GM18508 (cell line): ENCODE data around the gene SOCS3.

Experiments
- ATAC-seq: cut with Tn5 transposase; IDR thresholded peaks from one replicate; pipeline ENCODE4 v1.9.1; 2021; ENCODE audit warnings: moderate number of reproducible peaks; ENCODE audit not compliant: insufficient read depth, unreplicated experiment

SOCS3 gene

DNA sequence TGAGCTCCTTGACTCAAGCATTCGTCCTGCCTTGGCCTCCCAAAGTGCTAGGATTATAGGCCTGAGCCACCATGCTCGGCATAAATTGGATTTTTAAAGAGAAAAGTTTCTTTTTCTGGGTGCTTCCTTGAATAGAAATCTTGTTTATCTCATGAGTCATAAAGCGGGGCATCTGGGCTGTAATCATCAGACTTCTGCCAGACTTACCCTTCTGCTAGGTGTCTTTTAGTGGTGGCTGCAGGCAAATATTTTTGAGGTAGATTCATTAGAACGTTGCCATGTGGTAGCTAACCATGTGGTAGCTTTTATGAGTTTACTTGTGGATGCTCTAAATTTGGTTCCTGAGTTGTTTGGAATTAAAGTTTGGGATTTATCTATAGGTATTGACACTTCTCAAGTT lies 32.0 kb upstream of the SOCS3 start:
- ATAC-seq: no peak

DNA sequence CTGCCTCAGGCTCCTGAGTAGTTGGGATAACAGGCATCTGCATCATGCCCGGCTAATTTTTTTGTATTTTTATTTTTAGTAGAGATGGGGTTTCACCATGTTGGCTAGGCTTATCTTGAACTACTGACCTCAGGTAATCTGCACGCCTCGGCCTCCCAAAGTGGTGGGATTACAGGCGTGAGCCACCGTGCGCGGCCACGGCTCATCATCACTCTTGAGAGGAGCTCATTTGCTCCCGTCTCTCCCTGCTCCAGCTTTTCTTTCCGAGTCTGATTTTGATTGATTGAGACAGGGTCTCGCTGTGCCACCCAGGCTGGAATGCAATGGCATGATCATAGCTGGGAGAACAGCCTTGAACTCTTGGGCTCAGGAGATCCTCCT lies 31.2 kb upstream of the SOCS3 start:
- ATAC-seq: no peak

DNA sequence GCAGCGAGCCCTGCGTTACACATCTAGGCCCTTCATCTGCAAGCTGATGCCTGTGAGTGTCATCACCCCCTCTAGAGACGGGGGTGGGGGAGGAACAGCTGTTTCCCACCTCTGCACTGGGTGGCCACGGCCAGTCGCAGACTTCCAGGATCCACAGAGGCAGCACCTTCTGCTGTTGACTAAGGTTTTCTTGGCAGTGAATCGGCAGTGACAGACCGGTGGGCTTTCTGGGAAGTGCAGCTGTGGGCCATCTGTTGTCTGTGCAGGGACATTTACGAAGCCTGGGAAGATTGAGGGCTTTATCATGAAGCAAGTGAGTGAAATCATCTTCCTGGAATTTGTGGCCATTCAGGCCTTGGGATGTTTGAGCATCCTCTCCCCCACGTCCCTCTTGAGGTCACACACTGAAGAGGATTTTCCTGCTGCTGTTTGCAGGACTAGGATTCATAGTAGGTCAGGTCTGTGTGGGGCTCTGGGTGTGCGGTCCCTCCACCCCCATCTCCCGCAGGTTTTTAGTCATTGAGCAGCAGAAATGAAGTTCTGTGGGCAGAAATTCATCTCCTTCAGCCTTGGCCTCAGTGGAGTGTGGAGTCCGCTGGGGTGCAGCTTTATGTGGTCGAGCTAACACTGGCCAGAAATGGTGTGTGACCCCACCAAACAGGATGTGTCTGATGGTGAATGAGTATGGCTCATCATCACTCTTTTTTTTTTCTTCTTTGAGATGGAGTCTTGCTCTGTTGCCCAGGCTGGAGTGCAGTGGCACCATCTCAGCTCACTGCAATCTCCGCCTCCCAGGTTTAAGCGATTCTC lies 30.6 kb upstream of the SOCS3 start:
- no peak for ATAC-seq

DNA sequence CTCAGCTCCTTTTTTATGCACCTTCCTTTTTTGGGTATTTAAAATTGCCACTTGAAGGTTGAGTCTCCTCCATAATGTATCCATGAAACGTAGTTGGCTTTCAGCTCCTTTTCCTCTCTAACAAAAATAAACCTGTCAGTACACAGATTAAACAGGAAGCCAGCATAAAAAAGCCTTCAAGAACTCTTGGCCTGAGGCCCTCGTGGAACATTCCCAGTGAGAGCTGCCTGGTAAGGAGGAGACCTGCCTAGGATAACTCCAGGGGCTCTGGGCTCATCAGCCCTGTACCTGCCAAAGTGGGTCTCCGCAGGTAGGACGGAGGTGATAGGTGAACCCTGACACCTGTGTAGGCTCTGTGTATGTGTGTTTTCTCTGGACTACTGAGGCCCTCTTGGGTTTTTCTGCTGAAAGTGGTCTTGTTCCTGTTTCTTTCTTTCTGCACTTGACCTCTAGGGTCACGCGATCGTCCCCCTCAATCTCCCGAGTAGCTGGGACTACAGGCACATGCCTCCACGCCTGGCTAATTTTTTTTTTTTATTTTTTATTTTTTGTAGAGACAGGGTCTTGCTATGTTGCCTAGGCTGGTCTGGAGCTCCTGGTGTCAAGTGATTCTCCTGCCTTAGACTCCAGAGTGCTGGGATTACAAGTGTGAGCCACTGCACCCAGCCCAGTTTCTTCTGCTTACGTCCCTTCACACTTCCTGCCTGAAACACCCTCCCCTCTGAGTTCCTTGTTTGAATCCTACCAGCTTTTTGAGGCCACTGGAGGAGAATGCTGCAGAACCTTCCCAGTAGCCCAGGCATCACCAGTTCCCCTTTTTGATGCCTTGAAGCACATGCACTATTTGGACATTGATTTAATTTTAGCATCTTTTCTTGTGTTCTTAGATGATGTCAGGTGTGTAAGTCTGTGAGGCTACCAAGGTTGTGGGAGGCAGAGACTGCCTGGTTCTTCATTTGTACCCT lies 28.4 kb upstream of the SOCS3 start:
- no peak for ATAC-seq

DNA sequence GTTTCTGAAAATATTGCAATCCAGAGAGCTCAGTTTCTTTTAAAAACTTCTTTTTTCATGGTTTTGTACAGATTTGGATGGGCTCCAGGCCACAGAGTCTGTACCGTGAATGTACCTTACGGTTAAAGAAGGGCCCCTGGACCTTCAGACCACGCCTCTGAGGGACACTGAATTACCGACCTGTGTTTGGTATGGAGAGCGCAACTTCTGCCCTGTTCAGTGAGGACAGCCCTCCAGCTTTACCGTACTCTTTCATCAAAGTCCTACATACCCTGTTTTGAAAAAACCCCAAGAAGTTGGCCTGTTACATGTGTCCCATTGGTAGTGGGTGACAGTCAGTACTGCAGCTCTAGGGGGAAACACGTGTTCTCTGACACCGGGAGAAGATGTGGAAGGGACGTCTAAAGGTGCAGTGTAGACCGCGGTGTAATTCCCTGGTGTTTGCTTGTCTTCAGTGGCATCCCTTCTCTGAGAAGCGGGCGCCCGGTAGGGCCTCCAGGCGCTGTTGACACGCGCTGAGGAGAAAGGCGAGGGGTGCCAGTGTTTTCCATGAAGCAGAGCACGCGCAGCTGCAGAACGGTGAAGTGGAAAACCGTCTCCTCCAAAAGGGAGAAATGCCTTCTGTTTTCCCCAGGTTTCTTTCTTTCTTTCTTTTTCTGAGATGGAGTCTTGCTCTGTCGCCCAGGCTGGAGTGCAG lies 24.8 kb upstream of the SOCS3 start:
- ATAC-seq: no peak

DNA sequence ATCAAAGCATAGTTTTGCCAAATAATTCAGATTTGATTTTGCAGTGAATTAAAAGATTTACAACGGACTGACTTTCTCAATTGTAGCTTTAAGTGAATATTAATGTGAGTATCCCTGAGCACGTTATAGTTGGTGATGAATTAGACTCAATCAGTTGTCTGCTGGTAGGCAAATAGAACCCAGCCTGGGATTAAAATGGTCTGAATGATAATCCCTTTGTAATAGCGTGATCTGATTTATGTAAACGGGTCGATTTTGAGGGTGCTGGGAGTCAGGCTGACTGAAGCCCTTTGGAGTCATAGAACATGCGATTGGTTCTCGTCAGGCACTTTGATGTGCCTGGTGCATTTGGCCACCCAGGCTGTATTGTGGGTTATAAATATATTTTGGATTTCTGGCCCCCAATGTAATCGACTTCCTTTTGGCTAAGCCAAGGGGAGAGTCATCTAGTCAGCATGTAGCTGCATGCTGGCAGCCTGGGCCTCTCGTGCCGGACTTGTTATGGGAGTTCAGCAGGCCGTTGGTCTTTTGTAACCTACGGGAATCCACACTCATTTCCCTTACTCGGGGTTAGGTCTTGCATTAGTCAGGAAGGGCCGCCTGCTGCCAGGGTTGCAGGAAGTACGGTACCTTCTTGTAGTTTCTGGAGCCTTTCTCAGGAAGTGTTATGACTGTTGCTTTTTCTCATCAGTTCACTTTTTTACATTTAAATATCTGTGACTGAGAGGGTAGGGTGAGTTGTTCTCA lies 24.0 kb upstream of the SOCS3 start:
- no peak for ATAC-seq

DNA sequence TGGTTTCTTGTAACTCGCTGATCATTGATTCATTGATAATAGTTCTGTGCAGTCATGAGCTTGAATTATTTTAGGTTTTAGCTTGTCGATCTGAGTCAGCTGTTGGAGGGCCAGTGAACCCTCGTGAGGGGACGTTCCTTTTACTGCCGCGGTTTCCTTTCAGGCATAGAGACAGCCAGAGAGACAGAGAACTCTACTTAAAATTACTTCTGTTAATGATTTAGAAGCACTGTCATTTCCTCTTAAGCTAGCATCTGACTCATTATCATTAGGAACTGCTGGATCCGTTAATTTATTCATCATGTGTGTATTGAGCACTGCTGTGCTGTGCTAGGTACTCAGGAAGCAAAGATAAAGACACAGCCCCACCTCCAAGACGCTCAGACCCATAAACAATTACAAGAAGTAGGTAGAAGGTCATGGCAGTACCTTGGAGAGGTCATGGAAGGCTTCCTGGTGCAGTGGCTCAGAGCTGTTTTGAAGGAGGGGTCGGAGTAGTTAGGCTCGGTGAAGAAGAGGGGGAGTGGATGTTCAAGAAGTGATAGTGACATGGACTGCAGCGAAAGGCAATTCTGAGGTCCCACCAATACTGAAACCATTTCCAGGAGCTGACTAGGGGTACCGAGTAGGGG lies 21.8 kb upstream of the SOCS3 start:
- no peak for ATAC-seq

DNA sequence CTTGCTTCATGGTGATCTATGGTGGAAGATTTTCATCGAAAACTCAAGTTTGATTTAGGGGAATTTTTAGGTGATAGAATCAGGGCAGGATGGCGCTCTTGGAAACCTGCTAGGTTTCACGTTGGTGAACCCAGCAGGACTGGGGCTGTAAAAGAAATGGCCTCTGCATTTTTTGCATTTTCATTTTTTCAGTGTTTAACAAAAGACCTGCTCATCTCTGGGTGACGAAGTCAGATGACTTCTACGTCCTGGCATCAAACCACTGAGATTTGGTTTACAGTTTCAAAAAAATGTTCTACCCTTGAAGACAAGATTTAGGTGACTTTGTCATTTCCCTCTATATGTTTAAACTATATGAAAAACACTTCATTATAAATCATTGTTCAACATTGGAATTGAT lies 20.5 kb upstream of the SOCS3 start:
- no peak for ATAC-seq

DNA sequence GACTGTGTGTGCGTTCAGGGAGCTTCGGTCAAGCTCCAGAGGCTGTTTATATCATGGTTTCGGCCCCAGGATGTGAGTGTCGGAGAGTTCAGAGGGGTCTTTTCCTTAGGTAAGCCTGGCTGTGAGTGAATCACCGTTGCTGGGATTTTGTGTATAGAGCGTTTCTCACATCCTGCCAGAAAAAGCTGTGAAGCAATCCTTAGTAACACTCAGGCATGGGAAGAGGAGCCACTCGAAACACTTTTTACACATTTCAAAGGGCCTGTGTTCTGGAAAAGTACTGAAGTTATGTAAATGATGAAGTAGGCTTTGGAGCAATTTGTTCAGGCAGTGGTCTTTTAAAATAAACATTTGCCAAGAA lies 19.2 kb upstream of the SOCS3 start:
- ATAC-seq: no peak

DNA sequence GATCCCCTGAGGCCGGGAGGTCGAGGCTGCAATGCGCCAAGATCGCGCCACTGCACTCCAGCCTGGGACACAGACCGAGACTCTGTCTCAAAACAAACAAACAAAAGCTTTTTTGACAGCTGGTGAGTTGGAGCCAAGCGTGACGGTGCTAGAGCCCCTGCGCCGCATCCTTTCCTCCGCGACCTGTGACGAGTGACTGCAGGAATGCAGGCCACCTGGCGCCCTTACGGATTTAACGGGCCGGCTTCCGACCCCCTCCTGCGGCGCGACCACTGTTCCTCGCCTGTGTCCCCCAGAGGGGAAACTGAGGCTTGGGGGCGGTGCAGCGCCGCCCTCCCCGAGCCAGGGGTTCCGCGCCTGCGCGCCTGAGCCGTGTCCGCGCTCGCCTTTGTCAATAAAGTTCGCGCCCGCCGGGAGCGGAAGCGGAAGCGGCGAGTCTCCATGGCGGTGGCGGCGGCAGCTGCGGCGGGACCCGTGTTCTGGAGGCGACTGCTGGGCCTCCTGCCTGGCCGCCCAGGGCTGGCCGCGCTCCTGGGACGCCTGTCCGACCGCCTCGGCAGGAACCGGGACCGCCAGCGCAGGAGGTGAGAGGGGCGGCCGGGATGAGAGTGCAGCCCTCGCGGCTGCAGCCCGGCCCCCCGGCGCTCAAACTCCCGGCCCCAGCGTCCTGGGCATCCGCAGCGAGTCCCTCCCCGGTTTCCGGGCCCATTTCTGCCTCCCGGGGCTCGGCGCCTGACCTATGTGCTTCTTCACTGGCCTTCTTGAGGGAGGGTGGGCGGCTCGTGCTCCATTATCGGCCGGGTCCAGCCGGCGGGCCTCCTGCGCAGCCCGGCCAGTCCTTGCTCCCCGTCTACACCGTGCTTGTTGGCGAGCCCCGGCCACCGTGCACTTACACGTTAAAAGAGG lies 18.6 kb upstream of the SOCS3 start, which contains the start of gene PGS1:
Gene PGS1, plus strand, starts transcription at position 425 of the 906 bp plus-strand sequence. Its CDS starts 17 bp downstream, at position 442.
- ATAC-seq: no peak

DNA sequence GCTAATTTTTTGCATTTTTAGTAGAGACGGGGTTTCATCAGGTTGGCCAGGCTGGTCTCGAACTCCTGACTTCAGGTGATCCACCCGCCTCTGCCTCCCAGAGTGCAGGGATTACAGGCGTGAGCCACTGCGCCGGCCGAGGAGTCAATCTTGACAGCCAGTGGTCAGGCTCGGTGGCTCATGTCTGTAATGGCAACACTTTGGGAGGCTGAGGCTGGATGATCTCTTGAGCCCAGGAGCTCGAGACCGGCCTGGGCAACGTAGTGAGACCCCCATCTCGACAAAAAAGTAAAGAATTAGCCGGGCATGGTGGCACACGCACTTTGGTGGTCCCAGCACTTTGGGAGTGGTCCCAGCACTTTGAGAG lies 18.0 kb upstream of the SOCS3 start:
- ATAC-seq: no peak

DNA sequence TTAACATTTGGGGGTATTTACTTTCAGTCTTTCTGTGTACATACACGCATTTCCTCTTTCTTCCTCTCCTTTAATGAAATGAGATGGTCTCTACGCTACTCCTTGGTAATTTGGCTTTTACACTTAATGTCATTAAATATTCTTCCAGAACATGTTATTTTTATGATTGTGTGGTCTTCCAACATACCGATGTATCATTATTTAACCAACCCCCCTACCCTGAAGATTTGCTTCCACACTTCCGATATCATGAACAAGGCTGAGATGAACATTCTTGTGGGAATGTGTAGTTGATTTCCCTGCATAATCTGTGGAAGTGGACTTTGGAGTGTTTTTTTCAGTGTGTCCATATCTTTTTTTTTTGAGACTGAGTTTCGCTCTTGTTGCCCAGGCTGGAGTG lies 16.3 kb upstream of the SOCS3 start:
- no peak for ATAC-seq

DNA sequence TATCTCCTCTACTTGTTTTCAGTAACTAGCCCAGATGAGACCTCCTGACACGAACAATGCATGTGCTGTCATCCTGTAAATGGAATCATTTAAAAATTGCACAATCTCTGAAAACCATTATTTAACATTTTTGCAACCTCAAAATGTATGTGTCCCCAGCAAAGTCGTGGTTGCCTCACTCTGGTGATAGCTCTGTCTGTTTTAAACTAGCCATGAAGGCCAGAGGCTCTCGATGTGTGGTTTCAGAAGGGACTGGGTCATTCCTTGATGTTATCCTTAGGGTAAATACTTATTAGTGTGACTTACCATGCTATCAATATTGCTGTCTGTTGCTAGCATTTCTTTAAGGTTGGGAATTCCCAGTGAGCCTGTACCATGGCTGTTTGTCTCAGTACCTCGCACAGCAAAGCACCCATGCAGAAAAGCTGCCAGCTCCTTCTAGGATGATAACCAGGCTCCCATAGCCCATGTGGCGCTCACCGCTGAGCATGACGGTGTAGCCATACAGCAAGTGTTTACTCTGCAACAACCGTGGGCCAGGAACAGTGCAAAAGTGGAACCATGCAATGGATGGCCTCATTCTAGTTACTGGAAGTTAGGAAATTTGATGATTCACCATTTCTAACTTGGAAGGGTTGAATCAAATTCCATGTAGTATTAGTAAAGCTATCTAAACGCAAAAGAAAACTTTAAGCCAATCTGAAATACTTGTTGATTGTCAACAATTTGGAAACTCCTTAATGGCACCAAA lies 15.7 kb upstream of the SOCS3 start:
- no peak for ATAC-seq

DNA sequence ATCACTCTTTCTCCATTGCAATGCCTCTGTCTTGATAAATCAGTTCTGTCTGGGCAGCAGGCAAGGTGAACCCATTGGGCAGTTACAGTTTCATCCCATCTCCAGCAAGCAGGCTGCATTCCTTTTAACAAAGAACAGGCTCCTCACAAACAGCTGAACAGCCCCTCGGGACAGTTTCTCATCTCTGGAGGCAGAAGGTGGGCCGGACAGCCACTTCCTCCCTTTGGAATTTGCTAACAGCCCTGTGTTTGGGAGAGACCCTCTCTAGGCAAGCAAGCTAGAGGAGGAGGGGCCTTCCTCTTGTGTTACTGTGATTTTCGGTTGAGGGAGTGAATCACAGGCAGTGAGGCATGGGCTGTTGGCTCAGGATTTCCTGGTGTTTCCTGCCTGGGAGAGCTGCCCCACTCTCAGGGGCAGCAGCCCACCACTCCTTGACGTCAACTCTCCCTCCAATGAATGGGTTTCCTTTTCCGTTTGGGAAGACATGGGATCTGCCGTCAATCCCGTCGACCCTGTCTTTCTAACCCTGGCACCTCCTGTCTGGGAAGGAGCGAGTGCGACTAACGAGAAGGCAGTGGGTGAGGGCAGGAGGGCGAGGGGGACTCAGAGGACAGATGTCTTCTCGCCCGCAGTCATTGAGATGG lies 14.9 kb upstream of the SOCS3 start:
- no peak for ATAC-seq

DNA sequence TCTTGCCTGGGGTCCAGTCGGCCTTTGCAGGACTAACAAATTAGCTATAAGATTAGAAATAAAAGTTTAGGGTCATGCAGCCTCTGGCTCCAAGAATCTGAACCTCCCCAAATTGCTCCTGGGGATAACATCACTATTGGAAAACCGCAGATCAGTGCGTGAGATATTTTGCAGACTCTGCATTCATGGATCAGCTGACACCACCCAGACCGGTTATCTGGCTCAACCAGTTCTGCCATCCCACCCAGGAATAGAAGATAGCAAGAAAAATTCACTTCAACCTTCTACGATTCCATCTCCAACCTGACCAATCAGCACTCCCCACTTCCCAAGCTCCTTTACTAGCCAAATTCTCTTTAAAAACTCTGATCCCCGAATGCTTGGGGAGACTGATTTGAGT lies 14.3 kb upstream of the SOCS3 start:
- ATAC-seq: no peak

DNA sequence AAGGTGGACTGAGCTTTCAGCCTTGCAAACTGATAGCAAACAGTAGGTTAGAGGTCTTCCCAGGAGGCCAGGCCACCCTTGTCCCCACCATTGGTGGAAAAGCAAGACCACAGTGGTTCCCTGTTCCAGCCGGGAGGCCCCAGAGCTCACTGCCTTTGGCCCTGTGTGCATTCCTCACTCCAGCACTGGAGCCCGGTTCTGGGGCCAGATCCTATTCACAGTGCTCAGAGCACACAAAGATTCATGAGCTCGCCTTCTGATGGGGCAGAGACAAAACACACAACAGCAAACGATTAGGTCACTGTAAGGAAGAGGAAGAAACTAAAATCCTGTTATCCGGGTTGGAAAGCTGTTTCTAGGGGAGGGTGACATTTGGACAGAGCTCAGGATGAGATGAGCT lies 13.0 kb upstream of the SOCS3 start:
- no peak for ATAC-seq

DNA sequence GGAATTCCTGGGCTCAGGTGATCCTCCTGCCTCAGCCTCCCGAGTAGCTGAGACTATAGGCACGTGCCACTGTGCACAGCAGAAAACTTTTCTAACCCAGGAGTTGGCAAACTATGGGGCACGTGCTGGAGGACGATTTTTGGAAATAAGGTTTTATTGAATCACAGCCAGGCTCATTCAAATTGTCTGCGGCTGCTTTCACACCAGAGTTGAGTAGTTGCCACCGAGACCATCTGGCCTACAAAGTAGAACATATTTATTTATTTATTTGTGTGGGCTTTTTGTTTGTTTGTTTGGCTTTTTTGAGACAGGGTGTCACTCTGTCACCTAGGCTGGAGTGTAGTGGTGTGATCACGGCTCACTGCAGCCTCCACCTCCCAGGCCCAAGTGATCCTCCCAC lies 11.2 kb upstream of the SOCS3 start:
- ATAC-seq: no peak
